ENCODE data around the gene ADGRG1. TPM values are rescaled to one million over a fixed set of nuclear protein-coding genes. Genes with fewer than 3 reads are reported as not detected.
A peak's percentile ranks its signal among the peaks of the same experiment; 100 is the strongest.

The ADGRG1 gene
- total RNA-seq, 1 donor from 2014 or later = 97.7 TPM

- Histone ChIP-seq H3K4me3 (no peak overlapping the region), H3K27ac (no peak overlapping the region), H3K27me3 (no peaks in the 10 kb centered on the region), H3K4me1 (no peaks in the 10 kb centered on the region), H3K9me3 (no peaks in the 10 kb centered on the region), H3K36me3 (no peaks in the 10 kb centered on the region)
- no peak for TF ChIP-seq POLR2AphosphoS5 (IDR thresholded peaks at IDR 0.05; ENCODE audit: insufficient read depth in 1 of 2, low read depth in 1 of 2)
- no peak for TF ChIP-seq POLR2A (IDR thresholded peaks at IDR 0.05)
- TF ChIP-seq, protein P1, sequence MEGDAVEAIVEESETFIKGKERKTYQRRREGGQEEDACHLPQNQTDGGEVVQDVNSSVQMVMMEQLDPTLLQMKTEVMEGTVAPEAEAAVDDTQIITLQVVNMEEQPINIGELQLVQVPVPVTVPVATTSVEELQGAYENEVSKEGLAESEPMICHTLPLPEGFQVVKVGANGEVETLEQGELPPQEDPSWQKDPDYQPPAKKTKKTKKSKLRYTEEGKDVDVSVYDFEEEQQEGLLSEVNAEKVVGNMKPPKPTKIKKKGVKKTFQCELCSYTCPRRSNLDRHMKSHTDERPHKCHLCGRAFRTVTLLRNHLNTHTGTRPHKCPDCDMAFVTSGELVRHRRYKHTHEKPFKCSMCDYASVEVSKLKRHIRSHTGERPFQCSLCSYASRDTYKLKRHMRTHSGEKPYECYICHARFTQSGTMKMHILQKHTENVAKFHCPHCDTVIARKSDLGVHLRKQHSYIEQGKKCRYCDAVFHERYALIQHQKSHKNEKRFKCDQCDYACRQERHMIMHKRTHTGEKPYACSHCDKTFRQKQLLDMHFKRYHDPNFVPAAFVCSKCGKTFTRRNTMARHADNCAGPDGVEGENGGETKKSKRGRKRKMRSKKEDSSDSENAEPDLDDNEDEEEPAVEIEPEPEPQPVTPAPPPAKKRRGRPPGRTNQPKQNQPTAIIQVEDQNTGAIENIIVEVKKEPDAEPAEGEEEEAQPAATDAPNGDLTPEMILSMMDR (IDR thresholded peaks at IDR 0.05) = no peak
- peak; percentile 64 to 67 for DNase-seq (ENCODE audit: extremely low spot score in 2 of 2)
- intact Hi-C loops (cut with DNase I) = no loop called here
These were observed 21.5 kb upstream of the ADGRG1 start for GRCh38 chr16:57606847-57607501.

- Histone ChIP-seq H3K9me3 (no peaks in the 10 kb centered on the region), H3K4me1 (no peaks in the 10 kb centered on the region), H3K4me3 (no peak overlapping the region), H3K27me3 (no peaks in the 10 kb centered on the region), H3K27ac (no peak overlapping the region), H3K36me3 (no peaks in the 10 kb centered on the region)
- intact Hi-C loops (cut with DNase I) = no loop called here
- TF ChIP-seq POLR2AphosphoS5 (IDR thresholded peaks at IDR 0.05; ENCODE audit: insufficient read depth in 1 of 2, low read depth in 1 of 2) (no peak), POLR2A (IDR thresholded peaks at IDR 0.05) (no peak)
- TF ChIP-seq, protein P1 (IDR thresholded peaks at IDR 0.05) = no peak
- peak; percentile 34 to 56 for DNase-seq (ENCODE audit: extremely low spot score in 2 of 2)
These were observed 20.6 kb upstream of the ADGRG1 start for GRCh38 chr16:57607676-57608461.

- H3K27me3 ChIP-seq = no peaks in the 10 kb centered on the region
- H3K9me3 ChIP-seq = no peaks in the 10 kb centered on the region
- TF ChIP-seq POLR2AphosphoS5 (IDR thresholded peaks at IDR 0.05; ENCODE audit: insufficient read depth in 1 of 2, low read depth in 1 of 2) (no peak), POLR2A (IDR thresholded peaks at IDR 0.05) (no peak)
- TF ChIP-seq, protein P1 (IDR thresholded peaks at IDR 0.05) = no peak
- no peak overlapping the region for H3K27ac ChIP-seq
- peak; percentile 11 to 55 for DNase-seq (ENCODE audit: extremely low spot score in 2 of 2)
- intact Hi-C loops (cut with DNase I) = no loop called here
- no peak overlapping the region for H3K4me3 ChIP-seq
- H3K4me1 ChIP-seq = no peaks in the 10 kb centered on the region
- no peaks in the 10 kb centered on the region for H3K36me3 ChIP-seq
These were observed 19.8 kb upstream of the ADGRG1 start for GRCh38 chr16:57608462-57609113.

DNA sequence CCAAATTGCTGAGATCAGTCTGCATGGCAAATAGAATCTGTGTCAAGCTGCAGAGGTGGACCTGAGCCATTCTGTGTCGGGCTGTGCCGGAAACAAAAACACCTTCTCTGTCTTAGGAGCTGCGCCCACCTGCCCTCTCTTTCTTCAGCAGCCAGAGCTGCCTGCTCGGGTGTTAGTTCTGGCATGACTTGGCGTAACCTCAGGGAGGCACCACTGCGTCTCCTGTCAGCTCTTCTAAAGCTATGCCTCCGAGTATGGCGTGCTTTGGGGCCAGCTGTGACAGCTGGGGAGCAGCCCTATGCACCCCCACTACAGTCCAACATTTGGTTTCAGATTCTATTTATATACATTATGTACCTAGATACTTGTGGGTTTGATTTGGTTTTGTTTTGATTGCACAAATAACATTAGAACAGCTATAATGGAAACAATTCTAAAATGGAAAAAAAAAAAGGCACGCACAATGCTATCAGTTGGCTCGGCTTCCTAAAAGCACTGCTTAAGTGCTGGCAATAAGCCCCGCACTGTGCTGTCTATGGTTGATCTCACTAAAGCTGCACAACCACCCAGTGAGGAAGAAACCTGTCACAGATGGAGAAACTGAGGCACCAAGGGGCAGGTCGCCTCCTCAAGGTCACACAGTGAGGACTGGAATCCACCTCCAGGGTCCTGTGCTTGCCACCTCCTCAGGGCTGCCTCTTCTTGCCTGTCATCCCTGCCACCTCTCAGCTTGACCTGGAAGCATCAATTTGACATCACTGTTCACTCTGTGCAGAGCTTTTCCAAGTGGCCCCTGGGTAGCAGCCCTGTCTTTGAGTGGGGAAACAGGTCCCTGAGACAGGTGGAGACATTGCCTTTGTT, 18.7 kb upstream of the ADGRG1 start:
- H3K9me3 ChIP-seq = no peaks in the 10 kb centered on the region
- H3K4me3 ChIP-seq = no peak overlapping the region
- H3K4me1 ChIP-seq = no peaks in the 10 kb centered on the region
- DNase-seq (ENCODE audit: extremely low spot score in 2 of 2) = peak in 1 of 2 donors; percentile 60
- TF ChIP-seq POLR2A (IDR thresholded peaks at IDR 0.05) (no peak), POLR2AphosphoS5 (IDR thresholded peaks at IDR 0.05; ENCODE audit: insufficient read depth in 1 of 2, low read depth in 1 of 2) (peak in 1 of 2 donors; percentile 30)
- intact Hi-C loops (cut with DNase I) = no loop called here
- no peaks in the 10 kb centered on the region for H3K36me3 ChIP-seq
- H3K27me3 ChIP-seq = no peaks in the 10 kb centered on the region
- no peak overlapping the region for H3K27ac ChIP-seq

- intact Hi-C loops (cut with DNase I) = no loop called here
- DNase-seq (ENCODE audit: extremely low spot score in 2 of 2) = no peak
These were observed 17.8 kb upstream of the ADGRG1 start for GRCh38 chr16:57610611-57611010.

More at GRCh38 chr16:57610611-57611010, 17.8 kb upstream of the ADGRG1 start:
- Histone ChIP-seq H3K4me1 (no peaks in the 10 kb centered on the region), H3K27me3 (no peaks in the 10 kb centered on the region), H3K27ac (no peak overlapping the region), H3K36me3 (no peaks in the 10 kb centered on the region), H3K9me3 (no peaks in the 10 kb centered on the region), H3K4me3 (no peak overlapping the region)
- TF ChIP-seq POLR2A (IDR thresholded peaks at IDR 0.05) (no peak), POLR2AphosphoS5 (IDR thresholded peaks at IDR 0.05; ENCODE audit: insufficient read depth in 1 of 2, low read depth in 1 of 2) (no peak)
- TF ChIP-seq, protein P1 (IDR thresholded peaks at IDR 0.05) = no peak

Measured in vagina (tissue), 2 donors.